Measurements from ENCODE around the gene RAB36.

The RAB36 gene

DNA sequence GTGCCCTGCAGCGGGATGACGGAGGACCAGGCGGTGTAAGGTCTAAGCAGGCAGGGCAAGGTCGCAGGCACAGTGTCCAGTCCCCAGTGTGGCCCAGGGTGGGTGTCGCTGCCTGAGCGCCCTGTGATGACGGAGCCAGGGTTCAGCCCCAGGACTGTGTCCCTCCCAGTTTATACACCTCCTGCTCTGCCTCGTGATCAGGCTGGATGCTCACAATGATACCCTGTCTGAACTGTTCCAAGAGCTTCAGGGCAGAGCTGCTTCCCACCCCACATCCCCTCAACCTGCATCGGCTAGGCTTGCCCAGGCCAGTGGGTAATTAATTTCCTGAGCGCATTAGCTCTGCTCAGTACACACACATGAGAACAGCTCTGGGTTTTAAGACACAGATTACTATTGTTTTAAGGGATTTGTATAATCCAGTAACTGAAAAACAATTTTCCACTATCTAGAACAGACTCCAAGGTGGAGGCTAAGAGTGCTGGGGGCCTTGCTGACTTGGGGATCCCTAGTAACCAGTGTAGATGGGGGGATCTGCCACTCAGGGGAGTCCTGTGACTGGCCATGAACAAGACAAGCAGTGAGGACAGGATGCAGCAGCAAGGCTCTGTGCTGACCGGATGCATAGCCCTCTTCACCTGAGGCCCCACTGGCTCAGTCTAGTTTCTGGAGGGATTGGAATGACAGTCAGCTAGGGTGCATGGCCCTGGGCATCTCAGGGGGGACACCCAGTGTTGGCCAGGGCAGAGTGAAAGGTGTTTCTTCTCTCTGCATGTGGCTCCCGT, 40.9 kb upstream of the RAB36 start:
- H3K36me3 ChIP-seq (ENCODE audit: insufficient read depth, low read length) = no peaks in the 10 kb centered on the region
- no peaks in the 10 kb centered on the region for H3K4me1 ChIP-seq (ENCODE audit: insufficient read depth, low read length)
- H3K9ac ChIP-seq (ENCODE audit: low read depth, low read length) = no peak overlapping the region
- H3K9me3 ChIP-seq (ENCODE audit: control insufficient read depth, insufficient read depth, low read length) = no peaks in the 10 kb centered on the region

DNA sequence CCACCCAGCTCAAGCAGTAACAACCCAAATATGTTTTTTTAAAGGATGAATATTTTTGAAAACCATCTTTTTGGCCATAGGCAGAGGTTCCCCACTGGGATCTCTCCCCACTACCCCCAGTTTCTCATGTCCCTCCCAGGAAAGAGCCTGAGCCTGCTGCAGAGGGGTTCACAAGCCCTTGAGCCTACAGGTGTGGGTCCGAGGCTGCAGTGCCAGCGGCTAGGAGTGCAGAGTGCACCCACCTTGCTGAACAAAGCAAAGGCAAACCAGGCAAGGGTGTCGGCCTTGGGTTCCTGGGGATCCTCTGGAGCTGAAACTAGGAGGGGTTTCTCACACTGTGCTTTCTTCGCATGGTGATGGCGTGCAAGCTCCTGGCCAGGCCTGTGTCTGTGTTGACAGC, 40.0 kb upstream of the RAB36 start:
- Histone ChIP-seq H3K9ac (ENCODE audit: low read depth, low read length) (no peak overlapping the region), H3K36me3 (ENCODE audit: insufficient read depth, low read length) (no peaks in the 10 kb centered on the region), H3K9me3 (ENCODE audit: control insufficient read depth, insufficient read depth, low read length) (no peaks in the 10 kb centered on the region), H3K4me1 (ENCODE audit: insufficient read depth, low read length) (no peaks in the 10 kb centered on the region)

DNA sequence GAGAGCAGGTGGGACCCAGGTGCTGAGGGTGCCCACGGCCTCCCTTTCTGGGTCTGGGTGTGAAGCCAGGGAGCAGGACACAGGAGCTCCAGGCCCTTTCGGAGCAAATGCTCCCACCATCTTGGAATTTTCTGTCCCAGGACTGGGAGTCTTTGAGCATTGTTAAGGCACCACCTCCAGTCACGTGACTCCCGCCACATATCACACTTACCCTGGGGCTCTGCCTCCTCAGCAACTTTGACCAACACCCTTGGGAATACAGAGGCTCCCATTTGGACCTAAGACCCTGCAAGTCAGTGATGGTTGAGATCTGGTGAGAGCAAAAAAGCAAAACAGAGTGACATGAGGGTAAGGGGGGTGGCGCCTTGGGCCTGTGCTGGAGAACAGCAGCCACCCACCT, 39.4 kb upstream of the RAB36 start:
- Histone ChIP-seq H3K4me1 (ENCODE audit: insufficient read depth, low read length) (peaks cover 6% of the 10 kb centered on the region; the same call in 1 of the 2 replicates), H3K9ac (ENCODE audit: low read depth, low read length) (no peak overlapping the region), H3K9me3 (ENCODE audit: control insufficient read depth, insufficient read depth, low read length) (no peaks in the 10 kb centered on the region), H3K36me3 (ENCODE audit: insufficient read depth, low read length) (no peaks in the 10 kb centered on the region)

DNA sequence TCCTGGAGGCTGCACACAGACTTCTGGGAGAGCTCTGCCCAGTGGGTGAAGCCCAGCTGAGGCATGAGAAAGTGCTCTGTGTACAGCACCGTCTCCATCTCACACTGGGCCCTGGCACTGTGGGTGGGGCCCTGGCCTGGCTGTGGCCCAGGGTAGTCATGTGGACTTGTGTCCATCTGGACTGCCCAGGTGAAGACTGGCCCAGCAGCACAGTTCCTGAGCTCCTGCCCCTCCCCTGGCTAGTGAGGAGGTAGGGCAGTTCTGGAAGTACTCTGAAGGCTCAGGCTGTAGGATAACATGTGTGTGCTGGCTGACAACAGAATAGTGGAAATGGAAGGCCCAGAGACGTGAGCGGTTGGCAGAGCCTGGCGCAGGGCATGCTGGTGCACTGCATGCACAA, 38.9 kb upstream of the RAB36 start:
- Histone ChIP-seq H3K4me1 (ENCODE audit: insufficient read depth, low read length) (peaks cover 10% of the 10 kb centered on the region; the same call in 1 of the 2 replicates), H3K36me3 (ENCODE audit: insufficient read depth, low read length) (no peaks in the 10 kb centered on the region), H3K9me3 (ENCODE audit: control insufficient read depth, insufficient read depth, low read length) (no peaks in the 10 kb centered on the region), H3K9ac (ENCODE audit: low read depth, low read length) (no peak overlapping the region)

DNA sequence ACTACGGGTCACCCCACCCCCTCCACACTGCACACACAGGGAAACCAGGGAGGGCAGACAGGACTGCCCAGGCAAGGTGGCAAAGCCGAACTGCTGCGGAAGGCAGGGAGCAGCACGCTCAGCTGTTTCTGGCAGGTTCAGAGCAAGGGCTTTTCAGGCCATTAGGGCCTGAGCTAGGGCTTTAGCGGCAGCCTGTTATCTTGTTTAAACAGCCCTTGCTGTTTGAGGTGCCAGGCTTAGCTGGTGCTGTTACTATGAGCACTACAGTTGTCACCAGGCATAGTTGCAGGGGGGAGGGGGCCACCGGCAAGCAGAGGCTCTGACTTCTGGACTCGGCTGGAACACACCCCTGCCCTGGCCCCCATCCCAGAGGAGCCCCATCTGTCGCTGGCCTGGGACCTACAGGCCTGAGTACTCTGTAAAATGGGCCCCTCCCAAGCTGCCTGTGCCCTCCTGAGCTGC, 38.3 kb upstream of the RAB36 start:
- no peak overlapping the region for H3K9ac ChIP-seq (ENCODE audit: low read depth, low read length)
- H3K9me3 ChIP-seq (ENCODE audit: control insufficient read depth, insufficient read depth, low read length) = no peaks in the 10 kb centered on the region
- no peaks in the 10 kb centered on the region for H3K36me3 ChIP-seq (ENCODE audit: insufficient read depth, low read length)
- H3K4me1 ChIP-seq (ENCODE audit: insufficient read depth, low read length) = peaks cover 11% of the 10 kb centered on the region; the same call in 1 of the 2 replicates

DNA sequence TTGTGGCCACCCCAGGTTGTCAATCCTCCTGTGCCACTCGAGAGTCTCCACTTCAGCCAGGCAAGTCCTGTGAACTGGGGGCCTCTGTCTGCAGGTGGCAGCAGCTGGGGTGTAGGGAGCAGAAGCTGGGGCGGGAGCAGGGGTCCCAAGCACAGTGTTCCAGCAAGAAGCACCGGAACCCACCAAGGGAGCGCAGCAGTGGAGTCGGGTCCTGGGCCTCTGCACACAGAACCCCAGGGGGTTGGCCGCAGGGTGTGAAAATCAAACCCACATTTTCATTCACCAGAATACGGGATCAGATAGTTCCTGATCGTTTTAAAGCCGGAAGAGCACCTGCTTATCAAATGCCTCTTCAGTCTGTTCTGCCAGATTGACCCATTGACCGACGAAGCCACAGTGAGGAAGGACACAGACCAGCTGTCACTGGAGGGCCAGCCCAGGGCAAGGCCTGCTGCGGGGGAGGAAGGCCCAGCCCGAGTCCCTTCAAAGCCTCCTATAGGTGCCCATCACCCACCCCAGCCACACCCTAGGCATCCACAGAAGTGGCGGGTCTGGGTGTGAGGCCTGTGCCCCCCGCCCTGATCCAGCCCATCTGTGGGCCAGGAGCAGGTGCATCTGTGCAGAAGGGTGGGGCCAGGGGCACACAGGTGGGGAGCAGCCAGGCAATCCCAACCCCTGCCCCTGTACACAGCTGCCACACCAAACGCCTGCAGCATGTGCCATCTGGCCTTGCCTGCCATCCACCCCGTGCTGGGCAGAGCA, 37.6 kb upstream of the RAB36 start:
- Histone ChIP-seq H3K36me3 (ENCODE audit: insufficient read depth, low read length) (no peaks in the 10 kb centered on the region), H3K9ac (ENCODE audit: low read depth, low read length) (no peak overlapping the region), H3K9me3 (ENCODE audit: control insufficient read depth, insufficient read depth, low read length) (no peaks in the 10 kb centered on the region), H3K4me1 (ENCODE audit: insufficient read depth, low read length) (peaks cover 11% of the 10 kb centered on the region; the same call in 1 of the 2 replicates)

DNA sequence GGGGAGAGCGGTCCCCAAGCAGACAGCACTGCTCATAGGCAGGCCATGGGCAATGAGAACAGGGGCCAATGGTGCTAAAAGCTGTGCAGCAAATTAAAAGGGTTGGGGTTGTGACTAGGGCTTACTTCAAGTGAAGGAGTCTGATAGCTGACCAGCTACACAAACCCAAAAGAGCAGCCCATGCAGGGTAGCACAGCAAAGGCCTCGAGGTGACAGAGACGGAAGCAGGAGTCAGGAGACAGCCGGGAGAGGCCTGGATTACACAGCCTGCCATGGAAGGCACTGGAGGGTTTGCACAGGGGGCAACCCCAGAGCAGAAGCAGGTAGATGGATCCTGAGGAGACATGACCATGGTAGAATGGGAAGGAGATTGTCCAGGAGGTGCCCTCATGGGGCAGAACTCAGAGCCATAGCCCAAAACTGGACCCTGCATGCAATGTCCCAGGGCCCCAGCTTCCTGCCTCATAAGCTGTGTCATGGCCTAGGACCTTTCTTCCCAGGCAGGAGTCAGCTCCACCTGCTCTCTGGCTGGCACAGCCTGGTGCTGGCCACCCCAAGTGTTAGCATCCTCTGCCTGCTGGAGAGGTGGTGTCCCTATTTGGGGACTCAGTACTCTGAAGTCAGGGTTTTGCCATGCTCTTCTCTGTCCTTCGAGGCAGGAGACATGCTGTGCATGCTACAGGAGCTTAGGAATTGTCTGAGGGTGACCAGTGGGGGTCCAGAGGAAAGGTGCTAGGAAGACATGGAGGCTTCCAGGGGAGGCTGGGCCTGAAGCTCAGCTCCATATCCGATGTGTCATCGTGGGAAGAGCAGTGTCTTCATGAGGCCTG, 36.8 kb upstream of the RAB36 start:
- Histone ChIP-seq H3K36me3 (ENCODE audit: insufficient read depth, low read length) (no peaks in the 10 kb centered on the region), H3K9me3 (ENCODE audit: control insufficient read depth, insufficient read depth, low read length) (no peaks in the 10 kb centered on the region), H3K9ac (ENCODE audit: low read depth, low read length) (no peak overlapping the region), H3K4me1 (ENCODE audit: insufficient read depth, low read length) (peaks cover 11% of the 10 kb centered on the region; the same call in 1 of the 2 replicates)

DNA sequence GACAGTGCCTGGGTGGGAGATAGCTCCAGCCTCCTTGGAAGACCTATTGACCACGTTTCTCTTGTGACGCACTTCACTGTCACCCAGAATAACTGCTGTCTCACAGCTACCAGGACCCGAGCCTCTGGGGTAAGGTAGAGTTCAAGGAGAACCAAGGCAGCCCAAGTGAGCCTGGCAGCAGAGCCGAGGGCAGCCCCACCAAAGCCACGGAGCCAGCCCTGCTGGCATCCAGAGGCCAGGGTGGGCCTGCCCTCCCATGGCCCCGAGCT, 36.3 kb upstream of the RAB36 start:
- Histone ChIP-seq H3K36me3 (ENCODE audit: insufficient read depth, low read length) (no peaks in the 10 kb centered on the region), H3K4me1 (ENCODE audit: insufficient read depth, low read length) (peaks cover 11% of the 10 kb centered on the region; the same call in 1 of the 2 replicates), H3K9ac (ENCODE audit: low read depth, low read length) (no peak overlapping the region), H3K9me3 (ENCODE audit: control insufficient read depth, insufficient read depth, low read length) (no peaks in the 10 kb centered on the region)

DNA sequence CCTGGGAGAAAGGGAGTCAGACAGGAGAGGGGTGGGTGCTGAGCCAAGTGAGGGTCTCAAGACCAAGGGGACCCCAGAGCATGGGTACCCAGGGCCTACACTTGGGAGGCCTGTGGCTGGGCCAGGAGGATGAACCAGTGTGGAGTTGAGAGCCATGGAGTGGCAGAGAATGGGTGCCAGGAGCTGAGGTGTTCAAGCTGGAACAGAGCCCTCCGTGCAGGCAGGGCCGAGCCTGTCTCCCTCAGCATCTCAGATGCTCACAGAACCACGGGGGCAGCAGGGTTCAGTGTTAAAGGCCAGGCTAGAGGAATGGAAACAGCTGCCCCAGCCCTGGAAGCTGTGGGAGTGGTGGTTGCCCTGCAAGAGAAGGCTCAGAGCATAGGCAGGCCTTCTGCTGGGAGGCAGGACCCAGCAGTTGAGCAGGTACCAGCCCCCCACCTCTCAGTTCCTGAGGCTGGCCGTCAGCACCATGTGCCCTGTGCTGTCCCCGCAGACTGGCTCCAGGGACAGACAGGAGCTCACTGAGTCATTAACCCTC, 35.8 kb upstream of the RAB36 start:
- peaks cover 11% of the 10 kb centered on the region; the same call in 1 of the 2 replicates for H3K4me1 ChIP-seq (ENCODE audit: insufficient read depth, low read length)
- no peak overlapping the region for H3K9ac ChIP-seq (ENCODE audit: low read depth, low read length)

DNA sequence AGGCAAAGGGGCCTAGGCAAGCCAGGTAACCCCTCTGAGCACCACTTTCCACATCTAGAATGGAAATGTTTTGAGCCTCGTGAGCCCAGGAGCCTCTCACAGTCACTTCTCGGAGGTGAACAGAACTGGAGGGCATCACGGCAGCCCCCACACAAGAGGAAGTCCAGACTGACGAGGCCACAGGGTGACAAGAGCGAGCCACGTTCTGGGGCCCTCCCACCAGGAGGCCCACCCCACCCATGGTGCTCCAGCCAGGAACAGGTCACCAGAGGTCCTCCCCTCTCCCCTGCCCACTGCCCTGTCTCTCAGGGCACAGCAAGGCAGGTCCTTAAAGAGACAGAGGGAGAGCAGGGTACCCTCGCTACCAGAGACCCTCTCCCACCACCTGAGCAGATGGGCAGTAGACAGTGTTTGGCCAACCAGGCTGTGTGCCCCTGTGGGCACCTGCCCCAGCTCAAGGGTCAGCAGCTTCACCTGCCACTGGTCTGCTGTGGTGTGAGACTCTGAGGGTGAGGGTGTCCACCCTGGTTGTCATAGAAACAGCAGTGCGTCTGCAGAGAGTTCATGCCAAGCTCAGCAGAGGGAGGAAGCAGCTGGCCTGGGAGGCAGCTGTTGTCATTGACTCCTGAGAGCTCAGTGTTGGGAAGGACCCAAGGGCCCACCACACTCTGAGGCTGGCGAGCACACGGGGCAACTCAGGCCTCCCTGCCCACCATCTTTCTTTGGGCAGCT, 34.9 kb upstream of the RAB36 start:
- Histone ChIP-seq H3K4me1 (ENCODE audit: insufficient read depth, low read length) (peaks cover 11% of the 10 kb centered on the region; the same call in 1 of the 2 replicates), H3K9me3 (ENCODE audit: control insufficient read depth, insufficient read depth, low read length) (no peaks in the 10 kb centered on the region), H3K9ac (ENCODE audit: low read depth, low read length) (no peak overlapping the region), H3K36me3 (ENCODE audit: insufficient read depth, low read length) (no peaks in the 10 kb centered on the region)

More for the DNA sequence above, 35.8 kb upstream of the RAB36 start:
- Histone ChIP-seq H3K9me3 (ENCODE audit: control insufficient read depth, insufficient read depth, low read length) (no peaks in the 10 kb centered on the region), H3K36me3 (ENCODE audit: insufficient read depth, low read length) (no peaks in the 10 kb centered on the region)

DNA sequence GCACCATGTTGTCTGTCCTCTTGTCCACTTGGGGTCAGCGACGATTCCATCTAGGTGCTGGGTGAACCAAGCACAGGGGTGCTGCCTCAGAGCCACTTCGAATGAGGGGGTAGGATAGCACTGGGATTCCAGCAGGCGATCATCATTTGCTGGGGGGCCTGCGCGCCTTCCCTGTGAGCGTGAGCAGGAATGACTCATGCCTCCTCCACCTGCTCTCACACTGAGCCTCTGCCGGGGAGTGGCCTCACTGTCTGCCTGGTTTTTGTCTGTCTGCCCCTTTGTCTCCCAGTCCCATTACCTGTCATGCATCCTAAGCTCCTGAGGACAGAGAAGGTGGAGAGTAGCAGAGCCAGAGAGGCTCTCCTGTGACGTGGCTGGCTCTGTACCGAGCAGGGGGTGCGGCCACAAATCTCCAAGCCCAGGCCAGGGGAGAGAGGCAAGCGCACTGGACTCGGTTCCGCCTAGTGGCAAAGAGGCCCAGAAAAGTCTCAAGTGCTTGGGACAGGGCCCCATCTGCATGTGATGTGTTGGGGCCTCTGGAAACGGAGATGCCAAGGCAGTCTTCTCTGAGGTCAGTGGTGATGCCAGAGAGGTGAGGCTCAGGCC, 34.3 kb upstream of the RAB36 start:
- Histone ChIP-seq H3K36me3 (ENCODE audit: insufficient read depth, low read length) (no peaks in the 10 kb centered on the region), H3K4me1 (ENCODE audit: insufficient read depth, low read length) (peaks cover 11% of the 10 kb centered on the region; the same call in 1 of the 2 replicates), H3K9ac (ENCODE audit: low read depth, low read length) (no peak overlapping the region), H3K9me3 (ENCODE audit: control insufficient read depth, insufficient read depth, low read length) (no peaks in the 10 kb centered on the region)

DNA sequence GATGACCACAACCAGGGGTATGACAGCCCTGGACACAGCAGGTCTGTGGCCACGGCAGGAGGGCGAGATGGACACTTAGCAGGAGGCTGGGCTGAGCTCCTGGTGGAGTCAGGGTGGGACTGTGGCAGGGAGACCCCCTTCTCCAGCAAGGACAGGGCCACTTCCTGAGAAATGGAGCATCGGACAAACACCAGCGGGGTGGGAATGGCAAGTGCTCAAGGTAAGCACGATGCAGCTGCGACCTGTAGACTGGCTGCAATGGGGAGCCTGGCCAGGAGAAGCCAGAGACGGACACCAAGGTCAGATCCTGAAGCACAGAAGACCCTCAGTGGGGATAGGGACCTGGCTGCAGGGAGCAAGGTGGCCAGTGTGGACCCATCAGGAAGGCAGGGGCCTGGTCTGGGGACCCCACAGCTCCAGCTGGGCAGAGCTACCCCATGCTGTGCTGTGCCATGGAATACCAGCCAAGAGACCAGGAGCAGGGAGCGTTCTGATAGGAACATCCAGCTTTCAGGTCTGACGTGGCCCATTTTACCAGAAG, 32.7 kb upstream of the RAB36 start:
- Histone ChIP-seq H3K4me1 (ENCODE audit: insufficient read depth, low read length) (peaks cover 11% of the 10 kb centered on the region; the same call in 1 of the 2 replicates), H3K36me3 (ENCODE audit: insufficient read depth, low read length) (no peaks in the 10 kb centered on the region), H3K9ac (ENCODE audit: low read depth, low read length) (no peak overlapping the region)

More for the DNA sequence above, 32.7 kb upstream of the RAB36 start:
- no peaks in the 10 kb centered on the region for H3K9me3 ChIP-seq (ENCODE audit: control insufficient read depth, insufficient read depth, low read length)
